GM19328 (cell line): ENCODE data around the gene KIR2DL4.
"Not testable (repeated sequence)": the region's sequence is repeated elsewhere in the genome, so short reads cannot be mapped to it uniquely, and the experiment has no call there.

Experiments
- ATAC-seq: cut with Tn5 transposase; IDR thresholded peaks from one replicate; pipeline ENCODE4 v1.9.1; 2021; ENCODE audit warnings: mild to moderate bottlenecking, moderate library complexity; ENCODE audit not compliant: unreplicated experiment

KIR2DL4 gene

DNA sequence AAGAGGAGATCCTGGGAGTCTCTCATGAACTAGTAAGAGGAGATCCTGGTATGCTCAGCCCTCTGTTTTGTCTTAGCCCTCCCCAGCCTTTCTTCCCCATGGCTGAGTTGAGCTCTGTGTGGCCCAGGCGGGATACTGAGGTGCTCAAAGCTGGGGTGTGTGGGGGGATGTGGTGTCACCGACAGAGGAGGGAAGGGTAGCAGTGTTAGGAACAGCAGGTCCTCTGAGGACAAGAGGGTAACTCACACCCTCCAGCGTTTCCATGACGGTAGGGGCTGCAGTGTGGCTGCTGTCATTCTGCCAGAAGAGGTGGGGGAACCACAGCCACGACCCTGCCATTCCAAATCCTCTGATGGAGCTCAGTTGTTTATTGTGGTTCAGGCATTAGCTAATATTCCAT lies 691 bp downstream of the KIR2DL4 start:
- no peak for ATAC-seq

DNA sequence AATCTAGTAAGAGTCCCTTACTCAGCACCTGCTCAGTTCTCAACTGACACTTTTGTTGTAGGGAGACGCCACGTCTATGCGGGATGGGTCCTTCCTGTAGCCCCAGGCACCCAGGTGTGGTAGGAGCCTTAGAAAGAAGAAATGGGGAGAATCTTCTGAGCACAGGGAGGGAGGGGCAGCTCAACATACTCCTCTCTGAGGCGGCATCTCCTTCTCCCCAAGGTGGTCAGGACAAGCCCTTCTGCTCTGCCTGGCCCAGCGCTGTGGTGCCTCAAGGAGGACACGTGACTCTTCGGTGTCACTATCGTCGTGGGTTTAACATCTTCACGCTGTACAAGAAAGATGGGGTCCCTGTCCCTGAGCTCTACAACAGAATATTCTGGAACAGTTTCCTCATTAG lies 1.2 kb downstream of the KIR2DL4 start:
- no peak for ATAC-seq

DNA sequence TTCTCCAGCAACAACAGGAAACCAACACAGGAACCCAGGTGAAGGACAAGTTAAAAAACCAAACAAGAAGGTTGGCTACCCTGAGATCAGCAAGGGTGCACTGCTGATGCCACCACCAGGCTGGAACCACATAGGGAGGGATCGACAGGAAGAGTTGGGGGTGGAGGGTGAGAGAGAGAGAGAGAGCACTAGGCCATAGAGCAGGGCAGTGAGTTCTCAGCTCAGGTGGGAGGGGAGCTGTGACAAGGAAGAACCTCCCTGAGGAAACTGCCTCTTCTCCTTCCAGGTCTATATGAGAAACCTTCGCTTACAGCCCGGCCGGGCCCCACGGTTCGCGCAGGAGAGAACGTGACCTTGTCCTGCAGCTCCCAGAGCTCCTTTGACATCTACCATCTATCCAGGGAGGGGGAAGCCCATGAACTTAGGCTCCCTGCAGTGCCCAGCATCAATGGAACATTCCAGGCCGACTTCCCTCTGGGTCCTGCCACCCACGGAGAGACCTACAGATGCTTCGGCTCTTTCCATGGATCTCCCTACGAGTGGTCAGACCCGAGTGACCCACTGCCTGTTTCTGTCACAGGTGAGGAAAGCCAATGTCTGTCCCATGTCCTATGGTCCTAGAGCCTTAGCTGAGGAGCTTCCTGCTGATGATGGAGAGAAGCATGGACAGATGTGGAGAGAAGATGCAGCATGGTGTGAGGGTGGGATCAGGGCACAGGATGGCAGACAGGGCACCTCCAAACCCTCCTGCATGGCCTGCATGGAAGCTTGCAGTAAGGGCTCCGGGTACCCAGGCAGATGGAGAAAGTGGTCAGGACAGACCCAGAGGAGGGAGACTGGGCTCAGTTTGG lies 2.5 kb downstream of the KIR2DL4 start:
- no peak for ATAC-seq

DNA sequence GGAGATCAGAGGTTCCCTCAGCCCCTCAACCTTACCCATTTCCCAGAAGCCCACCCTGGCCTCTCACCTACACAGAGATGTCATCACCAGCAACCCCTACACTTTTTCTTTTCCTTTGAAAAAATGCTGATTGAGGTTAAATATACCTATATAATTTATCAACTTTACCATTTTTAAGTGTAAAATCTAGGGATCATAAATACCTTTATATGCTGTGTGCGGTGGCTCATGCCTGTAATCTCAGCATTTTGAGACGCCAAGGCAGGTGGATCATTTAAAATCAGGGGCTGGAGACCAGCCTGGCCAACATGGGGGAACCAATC lies 3.1 kb downstream of the KIR2DL4 start:
- no peak for ATAC-seq

DNA sequence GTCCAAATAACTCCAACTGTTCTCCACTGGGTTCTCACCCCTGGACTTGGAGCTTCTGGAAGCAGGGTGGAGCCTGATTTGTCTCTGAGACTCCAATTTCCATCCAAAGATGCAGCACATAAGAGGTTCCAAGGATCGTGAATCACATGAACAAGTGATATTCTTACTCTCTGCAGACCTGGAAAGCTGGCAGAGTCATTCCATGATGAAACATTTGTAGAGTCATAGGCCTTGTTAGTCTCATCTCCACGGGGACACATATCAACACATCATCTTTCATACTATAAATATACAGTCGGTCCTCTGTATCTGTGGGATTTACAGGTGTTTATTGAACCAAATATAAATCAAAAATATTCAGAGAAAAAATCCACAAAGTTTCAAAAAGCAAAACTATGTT lies 11.2 kb downstream of the KIR2DL4 start:
- not testable (repeated sequence) for ATAC-seq

DNA sequence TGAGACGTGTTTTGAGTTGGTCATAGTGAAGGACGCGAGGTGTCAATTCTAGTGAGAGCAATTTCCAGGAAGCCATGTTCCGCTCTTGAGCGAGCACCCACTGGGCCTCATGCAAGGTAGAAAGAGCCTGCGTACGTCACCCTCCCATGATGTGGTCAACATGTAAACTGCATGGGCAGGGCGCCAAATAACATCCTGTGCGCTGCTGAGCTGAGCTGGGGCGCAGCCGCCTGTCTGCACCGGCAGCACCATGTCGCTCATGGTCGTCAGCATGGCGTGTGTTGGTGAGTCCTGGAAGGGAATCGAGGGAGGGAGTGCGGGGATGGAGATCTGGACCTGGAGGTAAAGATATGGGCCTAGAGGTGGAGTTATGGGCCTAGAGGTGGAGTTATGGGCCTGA lies 12.8 kb downstream of the KIR2DL4 start, which contains the start of gene KIR3DL1:
KIR3DL1 (plus strand) TSS at position 218 of the 400 bp plus-strand sequence.
- not testable (repeated sequence) for ATAC-seq

DNA sequence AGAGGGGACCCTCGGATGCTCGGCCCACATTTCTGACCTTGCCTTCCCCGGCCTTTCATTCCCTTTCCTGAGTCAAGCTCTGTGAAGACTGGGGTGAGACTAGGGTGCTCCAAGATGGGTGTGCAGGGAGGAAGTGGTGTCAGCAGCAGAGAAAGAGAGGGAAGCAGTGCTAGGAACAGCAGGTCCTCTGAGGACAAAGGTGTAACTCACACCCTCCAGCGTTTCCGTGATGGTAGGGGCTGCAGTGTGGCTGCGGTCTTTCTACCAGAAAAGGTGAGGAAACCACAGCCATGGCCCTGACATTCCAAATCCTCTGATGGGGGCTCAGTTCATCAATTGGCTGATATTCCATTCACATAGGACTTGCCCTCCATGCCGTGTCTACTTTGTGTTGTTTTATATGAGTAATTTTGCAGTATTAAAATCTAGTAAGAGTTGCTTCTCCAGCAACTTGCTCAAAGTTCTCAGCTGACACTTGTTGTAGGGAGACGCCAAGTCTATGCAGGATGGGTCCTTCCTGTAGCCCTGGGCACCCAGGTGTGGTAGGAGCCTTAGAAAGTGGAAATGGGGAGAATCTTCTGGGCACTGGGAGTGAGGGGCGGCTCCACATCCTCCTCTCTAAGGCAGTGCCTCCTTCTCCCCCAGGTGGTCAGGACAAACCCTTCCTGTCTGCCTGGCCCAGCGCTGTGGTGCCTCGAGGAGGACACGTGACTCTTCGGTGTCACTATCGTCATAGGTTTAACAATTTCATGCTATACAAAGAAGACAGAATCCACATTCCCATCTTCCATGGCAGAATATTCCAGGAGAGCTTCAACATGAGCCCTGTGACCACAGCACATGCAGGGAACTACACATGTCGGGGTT lies 14.5 kb downstream of the KIR2DL4 start:
- ATAC-seq: no peak

DNA sequence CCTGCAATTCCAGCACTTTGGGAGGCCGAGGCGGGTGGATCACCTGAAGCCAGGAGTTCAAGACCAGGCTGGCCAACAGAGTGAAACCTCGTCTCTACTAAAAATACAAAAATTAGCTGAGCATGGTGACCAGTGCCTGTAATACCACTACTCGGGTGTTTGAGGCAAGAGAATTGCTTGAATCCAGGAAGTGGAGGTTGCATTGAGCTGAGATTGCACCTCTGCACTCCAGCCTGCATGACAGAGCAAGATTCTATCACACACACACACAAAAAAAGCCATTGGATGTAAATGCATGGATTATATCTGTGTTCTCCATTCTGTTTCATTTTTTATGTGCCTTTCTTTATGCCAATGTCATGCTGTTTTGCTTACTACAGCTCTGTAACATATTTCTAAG lies 21.0 kb downstream of the KIR2DL4 start:
- ATAC-seq: not testable (repeated sequence)

DNA sequence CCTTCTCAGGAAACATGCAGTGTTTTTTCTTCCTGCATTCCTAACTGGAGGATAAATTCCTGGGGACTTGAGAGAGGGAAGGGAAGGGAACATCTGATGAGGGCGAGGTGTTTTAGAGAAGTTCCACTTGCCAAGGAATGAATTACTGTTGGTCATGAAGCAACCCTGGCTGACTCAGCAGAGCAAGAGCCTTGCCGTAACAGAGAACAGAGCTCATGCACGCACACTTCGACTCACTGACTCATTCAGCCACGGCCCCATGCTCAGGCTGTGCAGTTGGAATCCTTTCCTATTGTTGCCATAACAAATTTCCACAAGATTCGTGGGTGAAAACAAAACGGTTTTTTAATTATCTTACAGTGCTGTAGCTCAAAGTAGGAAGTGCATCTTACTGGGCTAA lies 21.9 kb downstream of the KIR2DL4 start:
- not testable (repeated sequence) for ATAC-seq

DNA sequence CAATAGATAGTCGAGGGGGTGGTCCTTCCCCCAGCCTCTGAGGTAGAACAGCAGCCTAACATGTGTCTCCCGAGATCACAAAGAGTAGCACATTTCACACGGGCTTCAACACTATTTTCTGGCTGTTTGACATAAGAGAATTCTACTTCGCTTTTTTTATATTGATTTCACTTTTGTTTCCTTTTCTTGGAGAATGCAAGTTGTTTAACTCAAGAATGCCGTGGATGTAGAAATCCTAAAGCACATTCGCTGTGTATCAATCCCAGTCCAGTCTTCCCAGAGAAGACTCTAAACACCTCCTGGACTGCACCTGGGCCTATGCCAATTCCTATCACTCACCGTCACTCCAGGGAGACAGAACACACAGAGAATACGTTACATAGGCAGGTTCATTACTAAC lies 24.7 kb downstream of the KIR2DL4 start:
- ATAC-seq: not testable (repeated sequence)

DNA sequence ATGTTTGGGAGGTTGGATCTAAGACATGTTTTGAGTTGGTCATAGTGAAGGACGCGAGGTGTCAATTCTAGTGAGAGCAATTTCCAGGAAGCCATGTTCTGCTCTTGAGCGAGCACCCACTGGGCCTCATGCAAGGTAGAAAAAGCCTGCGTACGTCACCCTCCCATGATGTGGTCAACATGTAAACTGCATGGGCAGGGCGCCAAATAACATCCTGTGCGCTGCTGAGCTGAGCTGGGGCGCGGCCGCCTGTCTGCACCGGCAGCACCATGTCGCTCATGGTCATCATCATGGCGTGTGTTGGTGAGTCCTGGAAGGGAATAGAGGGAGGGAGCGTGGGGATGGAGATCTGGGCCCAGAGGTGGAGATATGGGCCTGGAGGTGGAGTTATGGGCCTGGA lies 29.1 kb downstream of the KIR2DL4 start, which contains the start of gene KIR2DS4:
KIR2DS4 (plus strand) TSS at position 181 of the 400 bp plus-strand sequence.
- not testable (repeated sequence) for ATAC-seq

DNA sequence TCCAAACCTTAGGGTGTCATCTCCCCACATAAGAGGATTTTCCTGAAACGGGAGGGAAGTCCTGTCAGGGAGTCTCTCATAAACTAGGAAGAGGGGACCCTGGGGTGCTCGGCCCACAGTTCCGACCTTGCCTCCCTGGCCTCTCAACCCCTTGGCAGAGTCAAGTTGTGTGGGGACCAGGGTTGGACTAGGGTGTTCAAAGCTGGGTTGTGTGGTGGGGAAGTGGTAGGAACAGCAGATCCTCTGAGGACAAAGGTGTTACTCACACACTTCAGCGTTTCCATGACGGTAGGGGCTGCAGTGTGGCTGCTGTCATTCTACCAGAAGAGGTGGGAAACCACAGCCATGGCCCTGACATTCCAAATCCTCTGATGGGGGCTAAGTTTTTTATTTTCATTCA lies 31.7 kb downstream of the KIR2DL4 start:
- not testable (repeated sequence) for ATAC-seq

DNA sequence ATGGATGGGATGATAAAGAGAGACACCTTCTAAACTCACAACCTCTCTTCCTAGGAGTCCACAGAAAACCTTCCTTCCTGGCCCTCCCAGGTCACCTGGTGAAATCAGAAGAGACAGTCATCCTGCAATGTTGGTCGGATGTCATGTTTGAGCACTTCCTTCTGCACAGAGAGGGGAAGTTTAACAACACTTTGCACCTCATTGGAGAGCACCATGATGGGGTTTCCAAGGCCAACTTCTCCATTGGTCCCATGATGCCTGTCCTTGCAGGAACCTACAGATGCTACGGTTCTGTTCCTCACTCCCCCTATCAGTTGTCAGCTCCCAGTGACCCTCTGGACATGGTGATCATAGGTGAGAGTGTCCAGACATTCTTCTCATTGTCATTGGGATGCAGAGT lies 34.1 kb downstream of the KIR2DL4 start:
- ATAC-seq: not testable (repeated sequence)

DNA sequence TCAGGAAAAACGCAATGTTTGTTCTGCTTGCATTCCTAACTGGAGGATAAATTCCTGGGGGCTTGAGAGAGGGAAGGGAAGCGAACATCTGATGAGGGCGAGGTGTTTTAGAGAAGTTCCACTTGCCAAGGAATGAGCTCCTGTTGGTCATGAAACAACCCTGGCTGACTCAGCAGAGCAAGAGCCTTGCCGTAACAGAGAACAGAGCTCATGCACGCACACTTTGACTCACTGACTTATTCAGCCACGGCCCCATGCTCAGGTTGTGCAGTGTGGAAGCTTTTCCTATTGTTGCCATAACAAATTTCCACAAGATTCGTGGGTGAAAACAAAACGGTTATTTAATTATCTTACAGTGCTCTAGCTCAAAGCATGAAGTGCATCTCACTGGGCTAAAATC lies 39.8 kb downstream of the KIR2DL4 start:
- ATAC-seq: not testable (repeated sequence)

DNA sequence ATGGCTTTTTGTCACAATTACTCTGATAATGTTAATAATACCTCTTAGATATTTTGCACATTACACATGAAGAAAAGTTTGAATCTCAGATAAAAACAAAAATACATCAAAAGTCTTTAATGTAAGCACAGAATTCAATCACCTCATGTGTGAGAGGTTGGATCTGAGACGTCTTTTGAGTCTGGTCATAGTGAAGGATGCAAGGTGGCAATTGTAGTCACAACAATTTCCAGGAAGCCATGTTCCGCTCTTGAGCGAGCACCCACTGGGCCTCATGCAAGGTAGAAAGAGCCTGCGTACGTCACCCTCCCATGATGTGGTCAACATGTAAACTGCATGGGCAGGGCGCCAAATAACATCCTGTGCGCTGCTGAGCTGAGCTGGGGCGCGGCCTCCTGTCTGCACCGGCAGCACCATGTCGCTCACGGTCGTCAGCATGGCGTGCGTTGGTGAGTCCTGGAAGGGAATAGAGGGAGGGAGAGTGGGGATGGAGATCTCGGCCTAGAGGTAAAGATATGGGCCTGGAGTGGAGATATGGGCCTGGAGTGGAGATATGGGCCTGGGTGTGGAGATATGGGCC lies 46.7 kb downstream of the KIR2DL4 start, which contains the start of gene KIR3DL2:
KIR3DL2 (plus strand) TSS at position 383 of the 580 bp plus-strand sequence; CDS start at position 416, 33 bp downstream.
- not testable (repeated sequence) for ATAC-seq

DNA sequence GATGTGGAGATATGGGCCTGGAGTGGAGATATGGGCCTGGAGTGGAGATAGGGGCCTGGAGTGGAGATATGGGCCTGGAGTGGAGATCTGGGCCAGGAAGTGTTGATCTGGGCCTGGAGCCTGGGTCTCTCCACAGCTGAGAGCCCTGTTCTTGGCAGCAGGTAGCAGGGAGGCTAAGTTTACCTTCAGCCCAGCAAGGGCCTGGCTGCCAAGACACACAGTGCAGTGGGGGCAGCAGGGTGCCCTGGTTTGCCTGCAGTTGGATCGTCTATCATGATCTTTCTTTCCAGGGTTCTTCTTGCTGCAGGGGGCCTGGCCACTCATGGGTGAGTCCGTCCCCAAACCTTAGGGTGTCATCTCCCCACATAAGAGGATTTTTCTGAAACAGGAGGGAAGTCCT lies 47.5 kb downstream of the KIR2DL4 start:
- ATAC-seq: no peak

DNA sequence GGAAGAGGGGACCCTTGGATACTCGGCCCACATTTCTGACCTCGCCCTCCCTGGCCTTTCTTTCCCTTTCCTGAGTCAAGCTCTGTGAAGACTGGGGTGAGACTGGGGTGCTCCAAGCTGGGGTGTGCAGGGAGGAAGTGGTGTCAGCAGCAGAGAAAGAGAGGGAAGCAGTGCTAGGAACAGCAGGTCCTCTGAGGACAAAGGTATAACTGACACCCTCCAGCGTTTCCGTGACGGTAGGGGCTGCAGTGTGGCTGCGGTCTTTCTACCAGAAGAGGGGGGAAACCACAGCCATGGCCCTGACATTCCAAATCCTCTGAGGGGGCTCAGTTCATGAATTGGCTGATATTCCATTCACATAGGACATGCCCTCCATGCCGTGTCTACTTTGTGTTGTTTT lies 47.9 kb downstream of the KIR2DL4 start:
- no peak for ATAC-seq

DNA sequence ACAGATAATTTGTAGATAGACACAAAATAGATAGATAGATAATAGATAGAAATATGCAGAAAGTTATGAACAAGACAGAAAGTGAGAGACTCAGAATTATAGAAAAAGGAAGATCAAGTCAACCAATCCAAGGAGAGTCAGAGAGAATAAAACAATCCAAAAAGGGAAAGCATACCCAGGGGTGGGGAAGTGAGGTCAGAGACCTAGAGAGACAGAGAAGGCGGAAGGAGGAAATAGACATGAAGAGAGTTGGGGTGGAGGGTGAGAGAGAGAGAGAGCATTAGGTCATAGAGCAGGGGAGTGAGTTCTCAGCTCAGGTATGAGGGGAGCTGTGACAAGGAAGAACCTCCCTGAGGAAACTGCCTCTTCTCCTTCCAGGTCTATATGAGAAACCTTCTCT lies 51.8 kb downstream of the KIR2DL4 start:
- not testable (repeated sequence) for ATAC-seq

DNA sequence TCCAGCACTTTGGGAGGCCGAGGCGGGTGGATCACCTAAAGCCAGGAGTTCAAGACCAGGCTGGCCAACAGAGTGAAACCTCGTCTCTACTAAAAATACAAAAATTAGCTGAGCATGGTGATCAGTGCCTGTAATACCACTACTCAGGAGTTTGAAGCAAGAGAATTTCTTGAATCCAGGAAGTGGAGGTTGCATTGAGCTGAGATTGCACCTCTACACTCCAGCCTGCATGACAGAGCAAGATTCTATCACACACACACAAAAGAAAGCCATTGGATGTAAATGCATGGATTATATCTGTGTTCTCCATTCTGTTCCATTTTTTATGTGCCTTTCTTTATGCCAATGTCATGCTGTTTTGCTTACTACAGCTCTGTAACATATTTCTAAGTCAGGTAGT lies 55.1 kb downstream of the KIR2DL4 start:
- not testable (repeated sequence) for ATAC-seq

DNA sequence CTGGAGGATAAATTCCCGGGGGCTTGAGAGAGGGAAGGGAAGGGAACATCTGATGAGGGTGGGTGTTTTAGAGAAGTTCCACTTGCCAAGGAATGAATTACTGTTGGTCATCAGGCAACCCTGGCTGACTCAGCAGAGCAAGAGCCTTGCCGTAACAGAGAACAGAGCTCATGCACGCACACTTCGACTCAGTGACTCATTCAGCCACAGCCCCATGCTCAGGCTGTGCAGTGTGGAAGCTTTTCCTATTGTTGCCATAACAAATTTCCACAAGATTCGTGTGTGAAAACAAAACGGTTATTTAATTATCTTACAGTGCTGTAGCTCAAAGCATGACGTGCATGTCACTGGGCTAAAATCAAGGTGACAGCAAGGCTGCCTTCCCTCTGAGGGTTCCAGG lies 56.0 kb downstream of the KIR2DL4 start:
- ATAC-seq: not testable (repeated sequence)

DNA sequence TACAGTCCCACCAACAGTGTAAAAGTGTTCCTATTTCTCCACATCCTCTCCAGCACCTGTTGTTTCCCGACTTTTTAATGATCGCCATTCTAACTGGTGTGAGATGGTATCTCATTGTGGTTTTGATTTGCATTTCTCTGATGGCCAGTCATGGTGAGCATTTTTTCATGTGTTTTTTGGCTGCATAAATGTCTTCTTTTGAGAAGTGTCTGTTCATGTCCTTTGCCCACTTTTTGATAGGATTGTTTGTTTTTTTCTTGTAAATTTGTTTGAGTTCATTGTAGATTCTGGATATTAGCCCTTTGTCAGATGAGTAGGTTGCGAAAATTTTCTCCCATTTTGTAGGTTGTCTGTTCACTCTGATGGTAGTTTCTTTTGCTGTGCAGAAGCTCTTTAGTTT lies 60.0 kb downstream of the KIR2DL4 start:
- not testable (repeated sequence) for ATAC-seq
